Measurements from ENCODE around the gene ENHO. TPM values are rescaled to one million over a fixed set of nuclear protein-coding genes. Genes with fewer than 3 reads are reported as not detected.
A peak's percentile ranks its signal among the peaks of the same experiment; 100 is the strongest.

Gene ENHO
- total RNA-seq, 1 donor from 2014 or later, result 0.86 TPM

DNA sequence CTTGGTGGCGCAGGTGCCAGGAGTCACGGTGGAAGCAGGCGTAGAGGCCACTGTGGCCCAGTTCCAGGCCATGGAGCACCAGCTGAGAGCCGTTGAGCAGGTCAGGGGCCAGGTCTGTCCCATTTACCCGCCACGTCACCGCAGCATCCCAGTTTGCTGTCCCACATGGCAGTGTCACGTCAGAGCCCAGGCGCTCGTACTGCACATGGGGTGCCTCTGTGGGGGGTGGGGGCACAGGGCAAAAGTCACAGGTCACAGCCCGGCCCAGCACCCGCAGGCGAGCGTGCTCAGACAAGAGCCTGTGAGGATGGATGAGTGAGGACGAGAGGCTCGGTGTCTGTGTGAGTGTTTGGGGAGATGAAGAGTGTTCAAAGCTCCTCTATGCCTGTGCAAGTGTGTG is 41.8 kb upstream of the ENHO start:
- H3K36me3 Mint-ChIP-seq (ENCODE audit: unreplicated experiment), result peaks cover 4% of the 10 kb centered on the region
- H3K4me3 Mint-ChIP-seq (ENCODE audit: unreplicated experiment), result no peak overlapping the region
- no peak for DNase-seq (ENCODE audit: extremely low spot score, unreplicated experiment)
- no peak overlapping the region for H3K27ac Mint-ChIP-seq (ENCODE audit: unreplicated experiment)
- peaks cover 9% of the 10 kb centered on the region for H3K4me1 Mint-ChIP-seq (ENCODE audit: unreplicated experiment)
- peaks cover 38% of the 10 kb centered on the region for H3K27me3 Mint-ChIP-seq (ENCODE audit: unreplicated experiment)
- TF ChIP-seq, protein P1, sequence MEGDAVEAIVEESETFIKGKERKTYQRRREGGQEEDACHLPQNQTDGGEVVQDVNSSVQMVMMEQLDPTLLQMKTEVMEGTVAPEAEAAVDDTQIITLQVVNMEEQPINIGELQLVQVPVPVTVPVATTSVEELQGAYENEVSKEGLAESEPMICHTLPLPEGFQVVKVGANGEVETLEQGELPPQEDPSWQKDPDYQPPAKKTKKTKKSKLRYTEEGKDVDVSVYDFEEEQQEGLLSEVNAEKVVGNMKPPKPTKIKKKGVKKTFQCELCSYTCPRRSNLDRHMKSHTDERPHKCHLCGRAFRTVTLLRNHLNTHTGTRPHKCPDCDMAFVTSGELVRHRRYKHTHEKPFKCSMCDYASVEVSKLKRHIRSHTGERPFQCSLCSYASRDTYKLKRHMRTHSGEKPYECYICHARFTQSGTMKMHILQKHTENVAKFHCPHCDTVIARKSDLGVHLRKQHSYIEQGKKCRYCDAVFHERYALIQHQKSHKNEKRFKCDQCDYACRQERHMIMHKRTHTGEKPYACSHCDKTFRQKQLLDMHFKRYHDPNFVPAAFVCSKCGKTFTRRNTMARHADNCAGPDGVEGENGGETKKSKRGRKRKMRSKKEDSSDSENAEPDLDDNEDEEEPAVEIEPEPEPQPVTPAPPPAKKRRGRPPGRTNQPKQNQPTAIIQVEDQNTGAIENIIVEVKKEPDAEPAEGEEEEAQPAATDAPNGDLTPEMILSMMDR (IDR thresholded peaks at IDR 0.05), result no peak
- H3K9me3 Mint-ChIP-seq (ENCODE audit: unreplicated experiment), result peaks cover 5% of the 10 kb centered on the region

DNA sequence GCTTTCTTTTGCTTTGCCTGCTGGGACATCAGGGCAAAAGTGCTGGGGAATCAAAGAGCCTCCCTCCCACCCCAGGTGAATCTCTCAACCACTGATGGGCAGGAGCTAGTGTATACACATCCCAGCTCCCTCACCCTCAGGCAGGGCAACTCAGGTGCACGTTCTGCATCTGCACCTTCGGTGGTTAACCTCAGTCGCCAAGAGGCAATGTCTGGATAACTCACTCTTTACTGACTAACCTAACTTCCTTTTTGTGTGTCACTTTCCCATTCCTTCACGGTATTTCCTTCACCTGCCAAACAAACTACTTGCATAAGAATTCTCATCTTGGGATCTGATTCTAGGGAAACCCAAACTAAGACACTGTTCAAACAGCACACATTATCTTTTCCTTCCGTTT is 40.5 kb upstream of the ENHO start:
- peaks cover 18% of the 10 kb centered on the region for H3K4me1 Mint-ChIP-seq (ENCODE audit: unreplicated experiment)
- no peak overlapping the region for H3K27ac Mint-ChIP-seq (ENCODE audit: unreplicated experiment)
- peaks cover 5% of the 10 kb centered on the region for H3K9me3 Mint-ChIP-seq (ENCODE audit: unreplicated experiment)
- H3K36me3 Mint-ChIP-seq (ENCODE audit: unreplicated experiment), result peaks cover 4% of the 10 kb centered on the region
- H3K27me3 Mint-ChIP-seq (ENCODE audit: unreplicated experiment), result peaks cover 38% of the 10 kb centered on the region
- no peak overlapping the region for H3K4me3 Mint-ChIP-seq (ENCODE audit: unreplicated experiment)
- no peak for DNase-seq (ENCODE audit: extremely low spot score, unreplicated experiment)
- TF ChIP-seq, protein P1 (IDR thresholded peaks at IDR 0.05), result no peak

DNA sequence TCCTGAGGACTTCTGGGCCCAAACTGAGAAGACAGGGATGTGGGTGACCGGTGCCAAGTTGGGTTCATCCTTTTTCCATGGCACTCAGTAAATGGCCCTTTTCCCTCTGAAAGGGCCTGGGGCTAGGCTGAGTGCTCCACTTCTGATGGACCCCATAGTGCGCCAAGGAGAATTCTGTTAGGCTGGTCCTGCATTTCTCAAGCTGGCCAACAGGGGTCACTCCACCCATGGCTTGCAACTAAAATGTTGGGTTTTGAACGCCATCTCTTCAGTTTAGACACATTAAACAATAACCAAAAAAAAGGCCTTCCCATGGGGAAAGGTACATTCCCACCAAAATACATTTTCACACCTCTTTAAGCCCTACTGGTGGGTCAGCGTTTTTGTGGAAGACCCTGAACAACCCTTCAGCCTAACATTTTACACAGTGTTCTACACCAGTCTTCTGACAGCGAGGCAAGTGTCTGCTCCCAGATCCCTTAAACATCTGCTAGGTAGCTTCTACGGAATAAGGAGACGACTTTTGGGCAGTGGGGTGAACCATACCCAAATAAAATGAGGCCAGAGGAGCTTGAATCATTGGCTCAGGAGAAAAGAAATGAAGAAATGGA is 39.5 kb upstream of the ENHO start:
- Mint-ChIP-seq H3K27me3 (ENCODE audit: unreplicated experiment) (peaks cover 31% of the 10 kb centered on the region), H3K36me3 (ENCODE audit: unreplicated experiment) (peaks cover 4% of the 10 kb centered on the region), H3K4me1 (ENCODE audit: unreplicated experiment) (peaks cover 18% of the 10 kb centered on the region), H3K9me3 (ENCODE audit: unreplicated experiment) (peaks cover 5% of the 10 kb centered on the region), H3K27ac (ENCODE audit: unreplicated experiment) (no peak overlapping the region), H3K4me3 (ENCODE audit: unreplicated experiment) (no peak overlapping the region)
- TF ChIP-seq, protein P1 (IDR thresholded peaks at IDR 0.05), result peak; percentile 48
- no peak for DNase-seq (ENCODE audit: extremely low spot score, unreplicated experiment)

DNA sequence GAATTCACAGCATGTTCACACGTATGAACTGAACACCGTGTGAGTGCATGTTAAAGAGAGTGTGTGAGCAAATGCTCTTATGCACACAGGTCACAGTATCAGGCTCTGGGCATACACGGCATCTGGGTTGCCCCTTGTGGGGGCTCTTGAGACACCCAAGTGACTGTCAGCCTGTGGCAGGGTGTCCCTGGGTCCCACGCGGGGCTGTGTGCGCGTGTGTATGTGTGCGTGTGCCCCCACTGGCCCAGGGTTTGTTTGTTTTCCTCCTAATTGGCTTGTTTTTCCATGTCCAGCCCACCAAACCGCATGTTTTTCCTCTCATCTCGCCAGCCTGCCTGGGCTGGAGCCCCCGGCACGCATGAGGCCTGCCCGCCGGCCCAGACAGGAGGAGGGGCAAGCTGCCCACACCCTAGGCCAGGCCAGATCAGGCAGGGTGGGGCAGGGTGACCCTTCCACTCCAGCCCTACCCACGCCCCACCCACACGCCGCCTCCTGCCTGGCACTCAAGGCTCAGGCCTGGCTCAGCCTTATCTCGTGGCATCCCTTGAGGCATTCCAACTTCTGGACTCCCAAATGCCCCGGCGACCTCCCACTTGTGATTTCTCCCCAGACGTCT is 37.9 kb upstream of the ENHO start:
- H3K4me1 Mint-ChIP-seq (ENCODE audit: unreplicated experiment), result peaks cover 18% of the 10 kb centered on the region
- H3K36me3 Mint-ChIP-seq (ENCODE audit: unreplicated experiment), result peaks cover 4% of the 10 kb centered on the region
- no peak overlapping the region for H3K27ac Mint-ChIP-seq (ENCODE audit: unreplicated experiment)

More for the DNA sequence above, 37.9 kb upstream of the ENHO start:
- peaks cover 23% of the 10 kb centered on the region for H3K27me3 Mint-ChIP-seq (ENCODE audit: unreplicated experiment)
- H3K9me3 Mint-ChIP-seq (ENCODE audit: unreplicated experiment), result peaks cover 5% of the 10 kb centered on the region
- TF ChIP-seq, protein P1 (IDR thresholded peaks at IDR 0.05), result no peak
- no peak for DNase-seq (ENCODE audit: extremely low spot score, unreplicated experiment)
- no peak overlapping the region for H3K4me3 Mint-ChIP-seq (ENCODE audit: unreplicated experiment)
